Uterus (tissue), 4 donors: ENCODE measurements around the gene LTBP4. TPM values are rescaled to one million over a fixed set of nuclear protein-coding genes. Genes with fewer than 3 reads are reported as not detected.

Source experiments
- DNase-seq, 2 donors: peaks; one replicate each; pipeline ENCODE4 v3.0.0-alpha.2; 2019 to 2020
- H3K27ac ChIP-seq, 2 donors: fragments of 200-600 bp; sonication (generic); 1 replicate in 1 of 2; 2 replicates in 1 of 2; pipeline ENCODE4 v1.5.1; 2016 to 2018
- H3K27me3 ChIP-seq, 2 donors: fragments of 200-600 bp; sonication (generic); one replicate each; pipeline ENCODE4 v1.5.1; 2018 to 2019; ENCODE audit warnings: control low read depth in 1 of 2
- H3K36me3 ChIP-seq, 2 donors: fragments of 200-600 bp; sonication (generic); one replicate each; pipeline ENCODE4 v1.5.1; 2019; ENCODE audit warnings: control low read depth in 1 of 2
- H3K4me1 ChIP-seq, 2 donors: fragments of 200-600 bp; sonication (generic); one replicate each; pipeline ENCODE4 v1.5.1; 2018 to 2019; ENCODE audit warnings: control low read depth in 1 of 2
- H3K4me3 ChIP-seq, 2 donors: fragments of 200-600 bp; sonication (generic); 1 replicate in 1 of 2; 2 replicates in 1 of 2; pipeline ENCODE4 v1.5.1; 2018 to 2019; ENCODE audit warnings: mild to moderate bottlenecking in 1 of 2
- H3K9me3 ChIP-seq, 2 donors: fragments of 200-600 bp; sonication (generic); one replicate each; pipeline ENCODE4 v1.5.1; 2019; ENCODE audit warnings: control low read depth in 1 of 2
- POLR2A ChIP-seq, 2 donors: fragments of 450-650 bp; IDR thresholded peaks; one replicate each; pipeline ENCODE4 v1.6.1; 2016; ENCODE audit warnings: antibody characterized with exemption in 2 of 2, mild to moderate bottlenecking in 1 of 2, moderate library complexity in 1 of 2
- intact Hi-C: fragments of 100-400 bp; cut with DNase I; formaldehyde crosslinking; loops from one replicate; pipeline ENCODE4 v1.15.1; 2023; ENCODE audit warnings: low total_unique reads
- total RNA-seq, 4 donors: library from RNA; depleted of rRNA in 3 of 4; stranded (reverse); fragments of >200 nt in 3 of 4; gene quantifications; one replicate each; pipeline versions ENCODE4 v1.1.0 to v1.2.4, GENCODE V29; 2014 to 2023
- TF ChIP-seq, protein P1 (sequence below), 4 experiments: fragments of 200-600 bp in 2 of 4; fragments of 450-650 bp in 2 of 4; sonication (generic) in 2 of 4; IDR thresholded peaks; one replicate each; pipeline ENCODE4 v1.5.1; 2016 to 2019; ENCODE audit warnings: antibody characterized with exemption in 4 of 4, mild to moderate bottlenecking in 2 of 4, moderate library complexity in 1 of 4
- donor health status: DM: yes; HTN: yes; CAD: no.

LTBP4 gene
- total RNA-seq, 4 donors from 2014 or later = 163 to 1,000 (median 501) TPM

DNA sequence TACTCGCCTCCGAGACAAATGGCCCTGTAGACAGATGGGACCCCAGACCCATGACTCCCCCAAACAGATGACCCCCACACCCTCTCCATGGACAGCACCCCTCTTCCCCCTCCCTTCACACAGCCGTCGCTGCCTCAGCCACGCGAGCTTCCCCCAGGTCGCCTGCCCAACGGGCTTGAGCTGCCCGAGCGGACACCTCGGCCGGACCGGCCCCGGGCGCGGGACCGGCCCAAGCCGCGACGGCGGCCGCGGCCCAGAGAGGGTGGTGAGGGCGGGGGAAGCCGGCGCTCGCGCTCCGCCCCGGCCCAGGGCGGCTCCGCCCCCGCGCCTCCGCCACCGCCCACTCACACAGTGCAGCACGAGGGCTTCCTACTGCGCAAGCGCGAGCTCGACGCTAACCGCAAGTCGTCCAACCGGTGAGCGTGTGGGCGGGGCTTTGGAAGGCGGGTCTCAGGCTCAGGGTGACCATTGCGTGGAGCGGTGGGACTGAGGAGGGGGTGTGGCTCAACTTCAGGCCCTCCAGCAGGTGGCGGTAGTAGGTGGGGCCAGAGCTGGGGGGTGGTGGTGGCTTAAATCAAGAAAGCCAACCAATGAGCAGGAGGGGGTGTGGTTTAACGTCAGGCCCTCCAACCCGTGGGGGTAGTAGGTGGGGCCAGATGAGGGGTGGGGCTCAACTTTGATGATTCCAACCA is 30.7 kb upstream of the LTBP4 start:
- no peaks in the 10 kb centered on the region for H3K36me3 ChIP-seq
- intact Hi-C loops = no loop called here
- H3K27me3 ChIP-seq = no peaks in the 10 kb centered on the region
- peak in 1 of 2 donors; percentile 58 for TF ChIP-seq POLR2A (IDR thresholded peaks at IDR 0.05)
- TF ChIP-seq, protein P1, sequence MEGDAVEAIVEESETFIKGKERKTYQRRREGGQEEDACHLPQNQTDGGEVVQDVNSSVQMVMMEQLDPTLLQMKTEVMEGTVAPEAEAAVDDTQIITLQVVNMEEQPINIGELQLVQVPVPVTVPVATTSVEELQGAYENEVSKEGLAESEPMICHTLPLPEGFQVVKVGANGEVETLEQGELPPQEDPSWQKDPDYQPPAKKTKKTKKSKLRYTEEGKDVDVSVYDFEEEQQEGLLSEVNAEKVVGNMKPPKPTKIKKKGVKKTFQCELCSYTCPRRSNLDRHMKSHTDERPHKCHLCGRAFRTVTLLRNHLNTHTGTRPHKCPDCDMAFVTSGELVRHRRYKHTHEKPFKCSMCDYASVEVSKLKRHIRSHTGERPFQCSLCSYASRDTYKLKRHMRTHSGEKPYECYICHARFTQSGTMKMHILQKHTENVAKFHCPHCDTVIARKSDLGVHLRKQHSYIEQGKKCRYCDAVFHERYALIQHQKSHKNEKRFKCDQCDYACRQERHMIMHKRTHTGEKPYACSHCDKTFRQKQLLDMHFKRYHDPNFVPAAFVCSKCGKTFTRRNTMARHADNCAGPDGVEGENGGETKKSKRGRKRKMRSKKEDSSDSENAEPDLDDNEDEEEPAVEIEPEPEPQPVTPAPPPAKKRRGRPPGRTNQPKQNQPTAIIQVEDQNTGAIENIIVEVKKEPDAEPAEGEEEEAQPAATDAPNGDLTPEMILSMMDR (IDR thresholded peaks at IDR 0.05) = peak in 1 of 4 experiments; percentile 7
- peaks cover 0 to 6% of the 10 kb centered on the region in 2 donors for H3K4me1 ChIP-seq
- H3K4me3 ChIP-seq = peak overlapping the region in 1 of 2 donors; percentile 37
- DNase-seq = peak; percentile 99 to 100
- H3K27ac ChIP-seq = peak overlapping the region; percentile 56 to 76
- no peaks in the 10 kb centered on the region for H3K9me3 ChIP-seq

DNA sequence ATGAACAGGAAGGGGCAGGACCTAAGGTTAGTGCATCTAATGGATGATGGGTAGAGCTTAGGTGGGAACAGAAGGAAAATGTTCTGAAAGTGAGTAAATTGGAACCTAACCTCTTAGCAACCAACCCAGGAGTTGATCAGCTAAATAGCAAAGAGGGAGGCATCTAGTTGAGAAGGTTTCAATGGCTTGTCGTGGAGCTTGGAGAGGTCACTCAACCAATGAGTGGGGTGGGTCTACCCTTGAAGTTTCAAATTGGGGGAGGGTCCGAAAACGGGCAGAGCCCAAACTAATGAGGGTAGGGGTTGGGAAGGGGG is 30.2 kb upstream of the LTBP4 start:
- H3K27me3 ChIP-seq = no peaks in the 10 kb centered on the region
- peaks cover 0 to 6% of the 10 kb centered on the region in 2 donors for H3K4me1 ChIP-seq
- no peaks in the 10 kb centered on the region for H3K36me3 ChIP-seq
- DNase-seq = no peak
- TF ChIP-seq, protein P1 (IDR thresholded peaks at IDR 0.05) = no peak
- no peak for TF ChIP-seq POLR2A (IDR thresholded peaks at IDR 0.05)
- H3K27ac ChIP-seq = peak overlapping the region; percentile 17 to 68
- H3K9me3 ChIP-seq = no peaks in the 10 kb centered on the region
- H3K4me3 ChIP-seq = no peak overlapping the region
- intact Hi-C loops = no loop called here

DNA sequence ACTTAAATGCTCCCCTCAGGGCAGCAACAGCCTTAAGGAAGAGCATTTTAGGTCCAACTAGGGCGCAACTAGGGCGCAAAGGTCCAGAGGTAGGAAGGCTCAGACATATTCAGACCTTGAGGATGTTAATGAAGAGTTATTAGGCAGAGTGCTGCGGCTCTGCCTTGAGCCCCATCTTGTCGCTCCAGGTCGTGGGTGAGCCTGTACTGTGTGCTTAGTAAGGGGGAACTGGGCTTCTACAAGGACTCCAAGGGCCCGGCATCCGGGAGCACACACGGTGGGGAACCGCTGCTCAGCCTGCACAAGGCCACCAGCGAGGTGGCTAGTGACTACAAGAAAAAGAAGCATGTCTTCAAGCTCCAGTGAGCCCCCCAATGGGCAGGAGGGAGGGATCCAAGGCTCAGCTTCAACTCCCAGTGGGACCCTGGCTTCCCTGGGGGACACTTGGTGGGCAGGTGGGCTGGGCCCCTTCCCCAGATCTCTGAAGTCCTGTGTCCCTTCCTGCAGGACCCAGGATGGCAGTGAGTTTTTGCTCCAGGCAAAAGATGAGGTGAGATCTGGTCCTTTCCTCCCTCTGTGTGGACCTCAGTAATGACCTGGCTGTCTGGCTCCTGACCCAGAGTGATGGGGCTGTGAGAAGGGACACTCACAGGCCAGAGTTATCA is 29.2 kb upstream of the LTBP4 start:
- intact Hi-C loops = no loop called here
- TF ChIP-seq, protein P1 (IDR thresholded peaks at IDR 0.05) = no peak
- no peak for TF ChIP-seq POLR2A (IDR thresholded peaks at IDR 0.05)
- no peak overlapping the region for H3K4me3 ChIP-seq
- peaks cover 0 to 6% of the 10 kb centered on the region in 2 donors for H3K4me1 ChIP-seq
- no peaks in the 10 kb centered on the region for H3K9me3 ChIP-seq
- no peak for DNase-seq
- H3K27ac ChIP-seq = peak overlapping the region in 1 of 2 donors; percentile 68
- no peaks in the 10 kb centered on the region for H3K27me3 ChIP-seq
- no peaks in the 10 kb centered on the region for H3K36me3 ChIP-seq

DNA sequence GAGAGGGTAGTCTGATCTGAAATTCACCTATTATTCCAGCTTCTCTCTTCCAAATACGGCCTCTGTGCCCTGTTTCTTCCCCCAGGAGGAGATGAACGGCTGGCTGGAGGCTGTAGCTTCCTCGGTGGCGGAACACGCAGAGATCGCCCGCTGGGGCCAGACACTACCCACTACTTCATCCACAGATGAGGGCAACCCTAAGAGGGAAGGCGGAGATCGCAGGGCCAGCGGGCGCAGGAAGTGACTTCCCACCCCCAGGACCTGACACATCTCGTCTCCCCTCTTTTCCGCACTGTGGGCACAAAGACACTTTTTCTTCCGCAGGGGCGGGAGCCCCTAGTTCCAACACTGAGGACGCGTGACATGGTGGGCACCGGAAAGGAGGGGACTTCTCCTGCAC is 25.8 kb upstream of the LTBP4 start:
- Histone ChIP-seq H3K27me3 (no peaks in the 10 kb centered on the region), H3K36me3 (no peaks in the 10 kb centered on the region), H3K9me3 (no peaks in the 10 kb centered on the region), H3K4me3 (no peak overlapping the region), H3K27ac (no peak overlapping the region), H3K4me1 (no peaks in the 10 kb centered on the region)
- no peak for TF ChIP-seq POLR2A (IDR thresholded peaks at IDR 0.05)
- TF ChIP-seq, protein P1 (IDR thresholded peaks at IDR 0.05) = no peak
- intact Hi-C loops = no loop called here
- DNase-seq = no peak

DNA sequence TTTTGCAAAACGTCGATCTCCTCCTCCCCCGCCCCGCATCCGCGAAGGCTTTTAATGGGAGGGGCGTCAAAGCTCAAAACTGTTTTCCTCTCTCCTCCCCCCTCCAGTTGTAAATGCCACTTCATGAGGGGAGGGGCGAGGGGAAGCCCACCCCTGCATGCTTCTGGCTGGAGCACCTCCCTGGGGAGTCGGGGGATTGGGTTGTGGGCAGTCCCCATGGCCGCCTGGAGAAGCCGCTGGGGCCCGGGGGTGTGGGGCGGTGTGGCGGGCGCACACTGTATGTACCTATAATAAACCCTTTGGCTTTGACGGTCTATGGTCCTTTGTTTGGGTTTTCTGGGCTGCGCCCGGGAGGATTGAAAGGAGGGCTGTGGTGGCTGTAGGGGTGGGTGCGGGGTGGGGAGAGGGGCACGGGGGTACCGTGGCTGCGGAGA is 25.0 kb upstream of the LTBP4 start:
- TF ChIP-seq POLR2A (IDR thresholded peaks at IDR 0.05) = no peak
- TF ChIP-seq, protein P1 (IDR thresholded peaks at IDR 0.05) = no peak
- no peak for DNase-seq
- intact Hi-C loops = no loop called here
- Histone ChIP-seq H3K27me3 (no peaks in the 10 kb centered on the region), H3K27ac (peak overlapping the region; percentile 70 to 77), H3K4me1 (no peaks in the 10 kb centered on the region), H3K9me3 (no peaks in the 10 kb centered on the region), H3K36me3 (no peaks in the 10 kb centered on the region), H3K4me3 (peak overlapping the region; percentile 69 to 73)
